ENCODE results near the gene PSMD9.
A peak's percentile ranks its signal among the peaks of the same experiment; 100 is the strongest.
"Not testable (repeated sequence)": the region's sequence is repeated elsewhere in the genome, so short reads cannot be mapped to it uniquely, and the experiment has no call there.

Gene PSMD9

GRCh38 chr12:121888478-121889273, at the start of gene PSMD9:
Gene PSMD9 (plus strand): TSS chr12:121888790. CDS start chr12:121888857, 67 bp downstream.
- peak; percentile 98 for DNase-seq

- peak; percentile 99 for DNase-seq
Measured at GRCh38 chr12:121839106-121839992, 49.2 kb upstream of the PSMD9 start.

GRCh38 chr12:121839993-121840761, 48.4 kb upstream of the PSMD9 start:
- no peak for DNase-seq

GRCh38 chr12:121843236-121843982, 45.2 kb upstream of the PSMD9 start:
- no peak for DNase-seq

- DNase-seq = no peak
Measured at GRCh38 chr12:121845701-121846100, 42.9 kb upstream of the PSMD9 start.

- DNase-seq = no peak
Measured at GRCh38 chr12:121849211-121849610, 39.4 kb upstream of the PSMD9 start.

- no peak for DNase-seq
Measured at GRCh38 chr12:121849665-121850064, 38.9 kb upstream of the PSMD9 start.

GRCh38 chr12:121852392-121852791, 36.2 kb upstream of the PSMD9 start:
- DNase-seq = not testable (repeated sequence)

GRCh38 chr12:121857322-121858246, 31.0 kb upstream of the PSMD9 start:
- DNase-seq = no peak

- no peak for DNase-seq
Measured at GRCh38 chr12:121858318-121858661, 30.3 kb upstream of the PSMD9 start.

- no peak for DNase-seq
Measured at GRCh38 chr12:121858662-121859572, 29.7 kb upstream of the PSMD9 start, which contains the start of gene HPD. Gene HPD (minus strand): TSS chr12:121858859. CDS start chr12:121858823, 36 bp downstream.

- DNase-seq = no peak
Measured at GRCh38 chr12:121860257-121860656, 28.3 kb upstream of the PSMD9 start.

GRCh38 chr12:121860699-121861098, 27.9 kb upstream of the PSMD9 start:
- DNase-seq = not testable (repeated sequence)

- no peak for DNase-seq
Measured at GRCh38 chr12:121861636-121862254, 26.8 kb upstream of the PSMD9 start.

- no peak for DNase-seq
Measured at GRCh38 chr12:121866331-121866730, 22.3 kb upstream of the PSMD9 start.

GRCh38 chr12:121869229-121869628, 19.4 kb upstream of the PSMD9 start:
- not testable (repeated sequence) for DNase-seq

GRCh38 chr12:121871467-121871866, 17.1 kb upstream of the PSMD9 start:
- no peak for DNase-seq

- DNase-seq = no peak
Measured at GRCh38 chr12:121872546-121873215, 15.9 kb upstream of the PSMD9 start.

GRCh38 chr12:121873216-121873569, 15.4 kb upstream of the PSMD9 start:
- no peak for DNase-seq
